Inferior parietal cortex (tissue), 1 donor: ENCODE data around the gene DBNDD2.

ENCODE experiments used
- DNase-seq: peaks from one replicate; pipeline ENCODE4 v3.0.0-alpha.2; 2016; ENCODE audit errors: extremely low spot score

Gene DBNDD2

DNA sequence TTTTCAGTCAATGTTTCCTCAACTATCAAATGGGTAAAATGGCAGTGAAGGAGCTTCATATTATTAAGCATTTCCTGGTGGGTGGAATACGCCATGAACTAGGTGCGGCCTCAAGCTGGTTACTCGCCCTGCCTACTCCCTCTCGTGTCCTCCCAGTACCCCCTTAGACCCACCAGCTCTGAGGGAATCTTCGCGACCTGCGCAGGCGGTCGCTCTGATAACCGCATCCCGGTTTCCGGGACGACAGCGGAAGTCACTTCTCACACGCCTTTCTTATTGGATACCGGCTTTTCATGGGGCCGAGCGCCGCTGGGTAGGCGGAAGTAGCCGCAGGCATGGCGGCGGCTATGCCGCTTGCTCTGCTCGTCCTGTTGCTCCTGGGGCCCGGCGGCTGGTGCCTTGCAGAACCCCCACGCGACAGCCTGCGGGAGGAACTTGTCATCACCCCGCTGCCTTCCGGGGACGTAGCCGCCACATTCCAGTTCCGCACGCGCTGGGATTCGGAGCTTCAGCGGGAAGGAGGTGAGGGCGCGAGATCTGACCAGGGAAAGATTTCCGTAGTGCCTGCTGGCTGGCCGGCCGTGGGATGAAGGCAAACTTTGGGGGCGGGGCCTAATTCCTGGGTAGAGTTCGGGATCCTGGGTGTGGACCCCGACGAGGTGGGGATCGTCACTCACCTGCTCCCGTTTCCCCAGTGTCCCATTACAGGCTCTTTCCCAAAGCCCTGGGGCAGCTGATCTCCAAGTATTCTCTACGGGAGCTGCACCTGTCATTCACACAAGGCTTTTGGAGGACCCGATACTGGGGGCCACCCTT is 7.9 kb downstream of the DBNDD2 start, which contains the start of gene PIGT:
TSS of gene PIGT (plus strand) at position 320 of the 816 bp plus-strand sequence. CDS start at position 336, 16 bp downstream.
- DNase-seq: peak; percentile 95

DNA sequence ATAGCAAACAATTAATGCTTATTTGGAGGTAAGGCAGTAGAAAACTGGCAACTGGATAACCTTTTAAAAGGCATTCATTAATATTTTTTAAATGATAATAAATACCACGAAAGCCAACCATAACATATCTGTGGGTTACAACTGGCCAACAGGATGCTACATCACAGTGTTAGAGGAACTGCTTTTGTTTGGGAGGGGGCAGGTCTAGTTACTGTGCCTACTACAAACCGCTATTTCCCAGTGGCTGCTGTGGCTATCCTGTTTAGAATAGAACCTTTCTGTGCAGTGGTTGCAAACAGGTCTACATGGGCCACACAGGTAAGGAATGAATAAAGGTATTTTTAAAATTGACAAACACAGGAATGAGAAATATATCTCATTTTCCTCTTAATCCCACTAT is 8.8 kb downstream of the DBNDD2 start:
- no peak for DNase-seq

DNA sequence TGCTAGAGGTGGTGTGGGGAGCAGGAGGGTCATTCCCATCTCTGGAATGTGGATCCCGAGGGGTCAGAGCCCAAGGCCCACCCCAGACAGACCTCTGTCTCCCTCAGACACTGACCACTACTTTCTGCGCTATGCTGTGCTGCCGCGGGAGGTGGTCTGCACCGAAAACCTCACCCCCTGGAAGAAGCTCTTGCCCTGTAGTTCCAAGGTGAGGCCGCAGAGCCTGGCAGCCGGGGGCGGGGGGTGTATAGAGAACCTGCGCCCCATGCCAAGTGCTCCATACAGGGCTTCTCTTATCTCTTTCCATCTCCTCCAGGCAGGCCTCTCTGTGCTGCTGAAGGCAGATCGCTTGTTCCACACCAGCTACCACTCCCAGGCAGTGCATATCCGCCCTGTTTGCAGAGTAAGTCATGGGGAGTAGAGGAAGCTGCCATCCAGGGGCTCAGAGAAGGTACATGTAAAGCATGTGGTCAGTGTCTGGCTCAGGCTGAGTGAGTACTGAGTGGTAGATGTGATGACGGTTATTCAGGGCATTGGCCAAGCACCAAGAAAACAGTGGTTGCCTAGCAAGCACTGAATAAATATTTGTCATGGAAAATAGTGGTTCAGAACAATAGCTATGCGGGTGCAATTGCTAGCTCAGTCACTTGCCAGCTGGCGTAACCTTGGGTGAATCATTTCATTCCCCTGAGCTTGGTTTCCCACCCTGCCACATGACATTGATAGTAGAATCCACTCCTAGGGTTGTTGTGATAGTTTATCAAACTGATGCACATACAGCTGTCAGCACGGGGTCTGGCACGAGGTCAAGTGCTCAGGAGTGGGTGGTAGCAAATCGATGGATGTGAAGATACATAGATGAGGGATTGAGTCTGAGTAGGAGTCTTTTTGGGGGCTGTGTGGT is 11.4 kb downstream of the DBNDD2 start:
- no peak for DNase-seq

DNA sequence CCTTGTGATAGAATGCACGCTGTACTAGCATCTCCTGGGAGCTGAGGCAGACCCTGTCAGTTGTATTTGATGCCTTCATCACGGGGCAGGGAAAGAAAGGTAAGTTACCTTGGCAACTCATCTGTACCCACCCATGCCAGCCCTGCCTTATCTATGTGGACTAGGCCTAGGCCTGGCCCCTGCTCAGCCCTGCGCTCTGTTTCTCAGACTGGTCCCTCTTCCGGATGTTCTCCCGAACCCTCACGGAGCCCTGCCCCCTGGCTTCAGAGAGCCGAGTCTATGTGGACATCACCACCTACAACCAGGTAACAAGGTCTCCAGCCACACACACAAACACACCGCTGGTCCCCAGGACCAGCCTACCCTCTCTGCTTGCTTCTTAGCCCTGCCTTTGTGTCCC is 12.0 kb downstream of the DBNDD2 start:
- no peak for DNase-seq

DNA sequence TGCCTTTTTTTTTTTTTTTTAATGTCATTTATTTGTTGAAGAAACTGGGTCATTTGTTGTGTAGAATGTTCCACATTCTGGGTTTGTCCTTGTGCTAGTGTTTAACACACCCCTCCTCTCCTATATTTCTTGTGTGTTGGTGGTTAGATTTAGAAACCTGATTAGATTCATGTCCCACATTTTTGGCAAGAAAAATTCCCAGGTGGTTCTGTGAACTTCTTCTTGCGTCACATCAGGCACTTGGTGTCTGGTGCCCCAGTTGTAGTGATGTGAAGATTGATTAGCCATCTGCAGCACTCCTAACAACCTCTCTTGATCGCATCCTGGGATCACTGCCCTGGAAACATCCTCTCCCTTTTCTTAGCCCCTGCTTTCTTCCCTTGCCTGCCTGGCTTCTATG is 15.6 kb downstream of the DBNDD2 start:
- no peak for DNase-seq

DNA sequence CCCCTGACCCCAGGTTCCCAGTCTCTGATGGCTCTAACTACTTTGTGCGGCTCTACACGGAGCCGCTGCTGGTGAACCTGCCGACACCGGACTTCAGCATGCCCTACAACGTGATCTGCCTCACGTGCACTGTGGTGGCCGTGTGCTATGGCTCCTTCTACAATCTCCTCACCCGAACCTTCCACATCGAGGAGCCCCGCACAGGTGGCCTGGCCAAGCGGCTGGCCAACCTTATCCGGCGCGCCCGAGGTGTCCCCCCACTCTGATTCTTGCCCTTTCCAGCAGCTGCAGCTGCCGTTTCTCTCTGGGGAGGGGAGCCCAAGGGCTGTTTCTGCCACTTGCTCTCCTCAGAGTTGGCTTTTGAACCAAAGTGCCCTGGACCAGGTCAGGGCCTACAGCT is 17.5 kb downstream of the DBNDD2 start:
- no peak for DNase-seq

DNA sequence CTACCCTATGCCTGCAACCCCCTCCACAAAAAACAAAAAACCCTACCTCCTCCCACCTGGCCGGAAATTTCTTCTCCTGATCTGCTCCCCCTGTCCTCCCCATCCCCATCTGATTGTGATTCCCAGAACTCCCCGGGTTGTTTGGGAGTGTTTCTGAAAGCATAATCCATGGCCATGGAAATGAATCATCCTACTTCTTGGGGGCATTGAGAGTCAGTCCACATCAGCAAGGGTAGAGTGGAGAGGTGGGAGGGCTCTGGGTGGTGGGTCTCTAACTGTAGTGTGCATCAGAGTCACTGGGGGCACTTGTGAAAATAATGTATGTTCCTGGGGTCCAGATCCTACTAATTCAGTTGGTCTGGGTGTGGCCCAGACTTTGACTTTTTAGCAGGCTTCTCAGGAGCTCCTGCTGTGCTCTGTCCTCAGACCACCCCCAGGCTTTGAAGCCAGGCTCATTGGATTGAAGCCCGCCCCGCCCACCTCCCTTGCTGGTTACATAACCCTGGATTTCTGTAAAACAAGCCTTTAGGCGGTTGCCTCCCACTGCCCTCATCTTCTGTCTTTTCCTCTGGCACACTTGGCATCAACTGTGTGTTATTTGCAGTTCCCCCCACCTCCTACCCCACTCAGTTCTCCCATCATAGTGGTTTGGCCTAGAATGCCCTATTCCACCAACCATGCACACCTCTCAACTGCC is 18.4 kb downstream of the DBNDD2 start:
- no peak for DNase-seq

DNA sequence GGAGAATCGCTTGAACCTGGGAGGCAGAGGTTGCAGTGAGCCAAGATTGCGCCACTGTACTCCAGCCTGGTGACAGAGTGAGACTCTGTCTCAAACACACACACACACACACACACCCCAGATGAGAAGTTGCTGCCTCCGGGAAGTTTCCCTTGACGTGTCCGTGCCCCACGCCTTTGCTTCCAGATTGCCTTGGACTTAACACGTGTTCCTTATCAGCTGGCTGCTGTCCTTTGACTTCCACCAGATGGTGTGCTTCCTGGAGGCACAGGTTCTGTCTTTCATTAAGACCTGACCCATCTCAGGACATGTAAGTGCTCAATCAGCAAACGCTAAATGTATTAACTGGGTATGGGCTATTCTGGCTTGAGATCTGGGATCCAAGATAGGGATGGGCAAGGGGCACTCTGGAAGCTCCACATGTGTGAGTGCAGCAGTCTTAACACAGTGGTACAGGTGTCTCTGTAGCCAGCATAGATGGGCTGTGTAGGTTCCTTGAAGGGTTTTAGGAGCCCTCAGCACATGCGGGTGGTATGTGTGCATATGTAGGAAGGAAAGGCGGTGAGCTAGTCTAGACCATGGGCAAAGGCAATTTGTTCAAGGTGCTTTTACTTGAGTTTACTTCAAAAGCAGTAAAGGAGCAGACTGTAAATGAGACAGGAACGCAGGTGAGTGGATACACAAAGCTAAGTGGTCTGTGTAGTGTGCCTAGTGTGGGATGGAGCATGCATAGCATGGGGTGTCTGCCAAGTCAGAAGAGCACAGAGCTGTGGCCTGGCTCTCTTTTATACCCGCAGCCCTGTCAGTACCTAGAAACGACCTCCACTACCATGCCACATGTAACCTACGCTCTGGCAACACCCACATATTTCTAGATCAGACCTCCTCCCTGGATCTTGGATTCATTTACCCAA is 19.4 kb downstream of the DBNDD2 start:
- DNase-seq: no peak

DNA sequence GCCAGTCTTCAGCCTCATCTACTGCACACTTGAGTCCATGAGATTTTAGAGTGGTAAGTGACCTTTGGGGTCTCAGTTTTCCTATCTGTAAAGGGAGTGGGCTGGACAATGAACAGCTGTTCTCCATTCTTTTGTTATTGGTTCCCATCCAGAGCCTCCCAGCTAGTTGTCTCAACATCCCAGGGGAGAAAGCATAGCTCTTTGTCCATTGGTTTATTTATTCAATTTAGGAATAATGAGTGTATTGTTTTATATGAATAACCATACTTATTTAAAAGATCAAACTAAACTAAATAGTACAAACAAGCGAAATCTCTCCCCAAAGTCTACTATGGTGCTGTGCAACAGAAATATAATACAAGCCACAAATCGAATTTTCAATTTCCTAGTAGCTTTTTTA is 21.5 kb downstream of the DBNDD2 start:
- DNase-seq: peak; percentile 71

DNA sequence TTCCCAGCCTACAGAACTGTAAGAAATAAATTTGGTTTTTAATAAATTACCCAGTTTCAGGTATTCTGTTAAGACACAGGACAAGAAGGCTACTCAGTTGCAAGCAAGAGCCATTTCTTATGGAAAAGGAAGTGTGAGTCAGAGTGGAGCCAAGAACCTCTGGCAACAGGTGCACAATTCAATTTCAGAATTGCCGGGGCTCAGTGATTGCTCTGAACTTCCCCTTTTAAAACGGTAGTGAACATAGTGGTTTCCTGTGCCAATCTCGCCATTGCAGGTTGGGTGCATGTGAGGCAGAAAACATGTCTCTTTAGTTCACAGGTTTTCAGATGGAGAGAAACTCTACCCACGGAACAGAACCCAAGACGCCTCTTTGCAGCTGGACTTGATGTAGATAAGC is 24.2 kb downstream of the DBNDD2 start:
- no peak for DNase-seq

DNA sequence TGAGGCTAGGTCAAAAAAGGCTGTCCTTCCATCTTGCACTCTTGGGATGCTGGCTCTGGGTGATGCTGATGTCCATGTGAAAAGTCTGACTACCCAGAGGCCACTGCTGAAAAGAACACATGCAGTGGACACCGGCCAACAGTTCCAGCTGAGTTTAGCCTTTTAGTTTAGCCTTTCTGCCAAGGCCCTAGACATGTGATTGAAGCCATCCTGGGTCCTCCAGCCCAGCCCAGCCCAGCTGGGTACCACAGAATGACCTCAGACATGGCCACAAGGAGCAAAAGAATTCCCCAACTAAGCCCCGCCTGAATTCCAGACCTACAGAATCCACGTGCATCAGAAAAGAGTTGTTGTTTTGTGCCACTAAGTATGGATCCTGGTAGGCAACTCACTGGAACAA is 25.2 kb downstream of the DBNDD2 start:
- peak; percentile 90 for DNase-seq

DNA sequence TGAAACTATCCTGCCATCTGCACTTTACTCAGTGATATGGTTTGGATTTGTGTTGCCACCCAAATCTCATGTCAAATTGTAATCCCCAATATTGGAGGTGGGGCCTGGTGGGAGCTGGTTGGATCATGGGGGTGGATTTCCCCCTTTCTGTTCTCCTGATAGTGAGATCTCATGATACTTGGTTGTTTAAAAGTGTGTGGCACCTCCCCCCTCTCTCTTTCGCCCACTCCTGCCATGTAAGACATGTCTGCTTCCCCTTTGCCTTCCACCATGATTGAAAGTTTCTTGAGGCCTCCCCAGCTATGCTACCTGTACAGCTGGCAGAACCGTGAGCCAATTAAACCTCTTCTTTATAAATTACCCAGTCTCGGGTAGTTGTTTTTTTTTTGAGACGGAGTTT is 25.9 kb downstream of the DBNDD2 start:
- DNase-seq: no peak

DNA sequence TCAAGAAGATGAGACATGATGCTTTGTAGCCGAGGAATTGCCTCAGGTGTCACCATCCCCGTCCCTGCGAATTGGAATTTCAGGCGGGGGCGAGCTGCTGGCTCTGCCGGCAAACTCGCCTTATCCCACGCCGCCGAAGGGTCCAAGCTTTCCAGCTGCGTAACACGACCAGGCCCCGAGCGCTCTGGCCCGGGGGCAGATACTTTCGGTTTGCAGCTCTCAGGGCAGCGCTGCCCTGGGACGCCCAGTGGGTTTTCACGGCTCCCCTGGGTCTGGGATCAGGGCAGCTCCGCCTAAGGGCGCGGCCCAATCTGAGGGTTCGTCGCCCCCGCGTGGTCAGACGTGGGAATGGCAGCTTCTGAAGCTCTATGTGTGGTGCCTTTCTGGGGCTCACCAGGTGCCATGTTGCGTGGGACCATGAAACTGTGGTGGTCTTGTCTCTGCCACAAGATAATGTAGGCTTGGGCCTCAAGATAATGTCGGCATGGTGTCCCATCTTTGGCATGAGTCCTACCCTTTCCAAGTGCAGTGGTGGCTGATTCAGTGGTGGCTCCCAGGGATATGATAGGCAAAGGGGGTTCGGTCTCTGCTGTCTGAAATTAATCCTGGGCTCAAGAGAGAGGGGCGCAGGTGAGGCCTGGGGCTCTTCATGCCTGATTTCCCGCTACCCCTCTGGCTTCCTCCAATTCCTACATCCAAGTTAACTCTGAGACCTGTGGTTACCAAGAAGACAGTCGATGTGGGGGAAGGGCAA is 28.8 kb downstream of the DBNDD2 start:
- DNase-seq: peak; percentile 95

DNA sequence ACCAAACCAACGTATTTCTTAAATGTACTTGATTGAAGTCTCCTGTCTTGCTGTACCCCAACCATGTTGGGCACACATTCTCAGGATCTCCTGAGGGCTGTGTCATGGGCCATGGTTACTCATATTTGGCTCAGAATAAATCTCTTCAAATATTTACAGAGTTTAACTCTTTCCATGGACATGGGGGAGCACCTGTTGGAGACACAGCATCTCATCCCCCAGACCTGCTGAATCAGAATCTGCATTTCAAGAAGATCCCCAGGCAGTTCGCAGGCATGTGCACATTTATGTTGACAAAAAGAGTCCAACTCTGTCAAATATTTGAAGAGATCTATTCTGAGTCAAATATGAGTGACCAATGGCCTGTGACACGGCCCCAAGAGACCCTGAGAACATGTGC is 32.3 kb downstream of the DBNDD2 start:
- DNase-seq: no peak

DNA sequence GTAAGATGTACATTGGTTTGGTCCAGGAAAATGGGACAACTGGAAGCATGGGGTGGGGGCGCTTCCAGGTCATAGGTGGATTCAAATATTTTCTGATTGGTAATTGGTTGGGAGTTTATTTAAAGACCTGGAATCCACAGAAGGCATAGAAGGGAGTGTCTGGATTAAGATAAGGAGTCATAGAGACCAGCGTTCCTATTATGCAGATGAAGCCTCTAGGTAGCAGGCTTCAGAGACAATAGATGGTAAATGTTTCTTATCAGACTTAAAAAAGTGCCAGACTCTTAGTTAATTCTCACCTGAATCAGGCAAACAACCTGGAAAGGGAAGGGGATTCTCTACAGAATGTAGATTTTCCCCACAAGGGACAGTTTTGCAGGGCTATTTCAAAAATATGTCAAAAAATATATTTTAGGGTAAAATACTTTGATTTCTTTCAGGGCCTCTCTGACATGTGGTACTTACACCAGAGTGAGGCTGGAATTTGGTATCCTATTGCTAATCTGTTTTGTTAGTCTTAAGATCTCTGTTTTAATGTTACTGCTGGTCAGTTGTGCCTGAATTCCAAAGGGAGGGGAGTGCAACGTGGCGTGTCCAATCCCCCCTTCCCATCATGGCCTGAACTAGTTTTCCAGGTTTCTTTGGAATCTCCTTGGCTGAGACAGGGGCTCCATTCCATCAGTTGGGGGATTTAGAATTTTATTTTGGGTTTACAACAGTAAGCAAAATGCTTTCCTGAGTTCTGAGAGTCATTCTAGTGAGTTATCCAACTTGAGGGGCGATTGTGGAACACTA is 33.0 kb downstream of the DBNDD2 start:
- no peak for DNase-seq

DNA sequence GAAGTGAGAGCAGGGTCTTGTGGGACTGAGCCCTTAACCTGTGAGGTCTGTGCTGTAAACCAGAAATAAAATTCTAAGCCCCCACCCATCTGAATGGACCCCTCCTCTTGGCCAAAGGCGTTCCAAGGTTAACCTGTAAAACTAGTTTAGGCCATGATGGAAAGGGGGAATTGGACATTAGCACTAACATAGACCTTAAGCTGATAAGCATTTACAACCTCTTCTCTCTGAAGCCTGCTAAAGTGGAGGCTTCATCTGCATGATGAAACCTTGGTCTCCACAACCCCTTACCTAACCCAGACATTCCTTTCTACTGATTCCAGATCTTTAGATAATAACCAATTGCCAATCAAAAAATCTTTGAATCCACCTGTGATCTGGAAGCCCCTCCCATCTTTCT is 33.7 kb downstream of the DBNDD2 start:
- no peak for DNase-seq

DNA sequence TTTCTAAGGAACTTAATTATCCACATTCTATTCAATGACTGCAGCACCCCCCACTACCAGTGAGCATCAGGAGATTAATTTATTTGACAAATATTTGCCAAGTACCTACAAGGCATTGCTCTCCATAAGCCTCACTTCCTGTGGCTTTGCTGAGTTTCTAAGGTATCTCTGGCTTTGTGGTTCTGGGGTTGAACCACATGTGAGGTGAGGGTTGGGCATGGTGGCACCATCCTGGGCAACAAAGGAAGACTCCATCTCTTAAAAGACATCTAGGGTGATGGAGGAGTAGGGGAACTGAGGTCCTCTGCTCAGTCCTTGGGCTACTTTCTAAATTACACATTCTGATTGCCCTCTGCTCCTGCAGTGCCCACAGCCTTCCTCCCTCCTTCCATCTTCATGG is 36.0 kb downstream of the DBNDD2 start:
- DNase-seq: no peak

DNA sequence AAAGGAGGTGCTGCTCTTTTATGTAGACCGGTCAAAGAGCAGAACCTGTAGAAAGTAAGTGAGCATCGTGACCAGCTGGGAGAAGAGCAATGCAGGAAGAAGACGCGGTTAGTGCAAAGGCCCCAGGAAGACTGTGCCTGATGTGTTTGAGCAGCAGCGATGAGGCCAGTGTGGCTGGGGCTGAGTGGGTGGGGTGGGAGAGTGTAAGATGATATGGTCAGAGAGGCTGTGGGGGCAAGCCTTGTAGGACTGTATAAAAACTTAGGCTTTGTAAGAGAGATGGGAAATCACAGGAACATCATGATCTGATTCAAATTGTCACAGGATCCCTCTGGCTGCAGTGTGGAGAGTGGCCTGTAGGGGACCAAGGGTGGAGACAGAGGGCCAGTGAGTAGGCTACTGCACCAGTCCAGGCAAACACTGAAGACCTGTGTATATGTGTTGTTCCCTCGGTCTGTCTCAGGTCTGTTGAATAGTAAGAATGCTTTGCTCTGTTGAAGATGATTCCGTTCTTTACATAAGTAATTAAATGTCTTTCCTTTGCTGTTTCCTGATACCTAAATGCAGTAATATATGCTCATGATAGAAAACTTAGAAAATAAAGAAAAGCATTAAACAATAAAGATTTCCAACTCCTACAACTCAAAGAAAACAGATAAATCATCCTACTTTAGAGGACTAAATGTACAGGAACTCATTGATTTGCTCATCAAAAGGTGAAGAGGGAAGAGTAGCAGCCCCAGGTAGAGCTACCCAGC is 37.9 kb downstream of the DBNDD2 start:
- DNase-seq: no peak

DNA sequence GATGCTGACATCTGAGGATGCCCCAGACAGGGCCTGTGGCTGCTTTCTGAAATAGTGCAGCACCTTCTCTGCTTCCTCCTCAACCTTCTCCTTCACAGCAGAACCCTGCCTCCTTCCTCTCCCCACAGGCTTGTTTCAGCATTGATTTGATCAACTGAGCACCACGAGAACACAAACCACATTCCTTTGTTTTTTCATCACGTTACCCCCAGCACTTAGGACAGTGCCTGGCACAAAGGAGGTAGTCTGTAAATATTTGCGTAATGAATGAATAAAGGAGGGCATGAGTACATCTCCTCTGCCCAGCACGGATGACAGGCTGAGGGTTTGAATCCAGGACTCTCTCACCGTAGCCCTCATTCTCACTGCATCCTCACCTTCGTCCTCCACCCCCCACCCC is 40.2 kb downstream of the DBNDD2 start:
- DNase-seq: no peak
